K562 (cell line): Measurements from ENCODE around the gene MINK1. TPM values are rescaled to one million over a fixed set of nuclear protein-coding genes. Genes with fewer than 3 reads are reported as not detected.

Source experiments
- ATAC-seq: fragments of 200-7000 bp; cut with Tn5 transposase; 3 replicates; pipeline ENCODE4 v1.9.1; 2020; ENCODE audit warnings: moderate library complexity
- BruUV-seq: library from RNA; stranded (reverse); fragments of 400-500 nt; replicated peaks from 2 replicates; lab custom pipeline; 2021; lab: Mats Ljungman, UMichigan
- CTCF ChIA-PET: fragments of 300-600 bp; formaldehyde crosslinking; extraction: SDS; loops from one replicate; lab custom pipeline; 2021; ENCODE audit warnings: low intra/inter-chr PET ratio; lab: Yijun Ruan, JAX
- POLR2A ChIA-PET: fragments of 300-600, 350-650 bp; sonication (Branson Sonifier 250); formaldehyde crosslinking; extraction: SDS; loops from one replicate; lab custom pipeline; 2021; ENCODE audit warnings: antibody characterized with exemption, inconsistent platforms; lab: Yijun Ruan, JAX
- DNase-seq, 4 experiments: peaks; one replicate each; pipeline versions ENCODE4 v3.0.0 to v3.0.0-alpha.2; 2011 to 2018; ENCODE audit warnings: low spot score in 3 of 4, mixed read lengths in 3 of 4; ENCODE audit errors: extremely low read depth in 1 of 4
- FAIRE-seq: peaks from 2 replicates; lab custom pipeline; 2011; peaks lifted over from hg19 to GRCh38; lab: Jason Lieb, UNC
- H2AFZ ChIP-seq: 2 replicates; pipeline ENCODE4 v1.6.0; 2011; ENCODE audit warnings: low read depth, low read length, control low read depth, inconsistent platforms
- H3K27ac ChIP-seq: fragments of 200-600 bp; 3 replicates; pipeline ENCODE4 v1.8.0; 2011; ENCODE audit warnings: low read depth, mild to moderate bottlenecking, control low read depth, inconsistent platforms, low read length, moderate library complexity, mixed read lengths; ENCODE audit errors: extremely low read depth
- H3K27me3 ChIP-seq, 2 experiments: fragments of 300-600 bp in 1 of 2; 2 replicates in 1 of 2; 3 replicates in 1 of 2; pipeline versions ENCODE4 v1.6.0 to v1.8.0; 2011; ENCODE audit warnings: inconsistent platforms in 2 of 2, low read length in 2 of 2, mild to moderate bottlenecking in 1 of 2, mixed read lengths in 1 of 2, moderate library complexity in 1 of 2; ENCODE audit not compliant: control insufficient read depth in 2 of 2, insufficient read depth in 2 of 2
- H3K36me3 ChIP-seq: fragments of 300-600 bp; 3 replicates; pipeline ENCODE4 v1.8.0; 2011; ENCODE audit warnings: mild to moderate bottlenecking, low read length, inconsistent platforms; ENCODE audit not compliant: control insufficient read depth, insufficient read depth
- H3K4me1 ChIP-seq, 2 experiments: fragments of 200-600 bp in 1 of 2; replicated peaks in 1 of 2; 2 replicates in 1 of 2; 3 replicates in 1 of 2; pipeline versions ENCODE4 v1.5.1 to v1.8.0; 2011; ENCODE audit warnings: inconsistent platforms in 2 of 2, low read length in 2 of 2, mild to moderate bottlenecking in 1 of 2, mixed read lengths in 1 of 2, moderate library complexity in 1 of 2; ENCODE audit not compliant: control insufficient read depth in 2 of 2, insufficient read depth in 2 of 2
- H3K4me2 ChIP-seq: 2 replicates; pipeline ENCODE4 v1.6.1; 2011; ENCODE audit warnings: low read length, control low read depth, inconsistent platforms, mixed read lengths; ENCODE audit not compliant: insufficient read depth
- H3K4me3 ChIP-seq: fragments of 200-600 bp; sonication (generic), shearing (Covaris generic); 2 replicates; pipeline ENCODE4 v1.5.1; 2016; ENCODE audit warnings: control low read depth, inconsistent platforms
- H3K79me2 ChIP-seq: fragments of 200-600 bp; 3 replicates; pipeline ENCODE4 v1.8.0; 2011; ENCODE audit warnings: low read length, inconsistent platforms; ENCODE audit not compliant: control insufficient read depth, insufficient read depth
- H3K9ac ChIP-seq, 2 experiments: 2 replicates each; pipeline versions ENCODE4 v1.6.0 to v1.6.1; 2011; ENCODE audit warnings: low read depth in 2 of 2, low read length in 2 of 2, control low read depth in 1 of 2, inconsistent platforms in 1 of 2, mild to moderate bottlenecking in 1 of 2, mixed read lengths in 1 of 2; ENCODE audit not compliant: insufficient read depth in 1 of 2
- H3K9me1 ChIP-seq: one replicate; pipeline ENCODE4 v1.6.0; 2011; ENCODE audit warnings: inconsistent platforms, mild to moderate bottlenecking, low read length, moderate library complexity; ENCODE audit not compliant: control insufficient read depth, insufficient read depth
- H3K9me3 ChIP-seq: replicated peaks from 2 replicates; pipeline ENCODE4 v1.5.1; 2011; ENCODE audit warnings: low read depth, low read length, inconsistent platforms; ENCODE audit not compliant: control insufficient read depth, insufficient read depth
- H4K20me1 ChIP-seq: replicated peaks from 2 replicates; pipeline ENCODE4 v1.6.1; 2011; ENCODE audit warnings: low read length, inconsistent platforms, mixed read lengths; ENCODE audit not compliant: control insufficient read depth, insufficient read depth
- CBX1 ChIP-seq: sonication (generic); IDR thresholded peaks from 2 replicates; pipeline ENCODE4 v1.6.1; 2016; ENCODE audit warnings: antibody characterized with exemption, low read depth, mild to moderate bottlenecking
- ELF4 ChIP-seq: fragments of 450-650 bp; formaldehyde crosslinking; IDR thresholded peaks from 2 replicates; pipeline ENCODE4 v1.4.0; 2022; ENCODE audit warnings: missing genetic modification characterization
- FOSL1 ChIP-seq: fragments of 200-800 bp; sonication (Bioruptor generic); conservative IDR thresholded peaks from 2 replicates; pipeline ENCODE4 v1.6.1; 2016; ENCODE audit warnings: missing genetic modification characterization, missing compliant biosample characterization
- MBD2 ChIP-seq: sonication (generic); IDR thresholded peaks from 2 replicates; pipeline ENCODE4 v1.6.1; 2016; ENCODE audit warnings: low read depth, borderline replicate concordance
- MIER1 ChIP-seq: fragments of 450-650 bp; IDR thresholded peaks from 2 replicates; pipeline ENCODE4 v1.6.1; 2016; ENCODE audit warnings: antibody characterized with exemption, mild to moderate bottlenecking, low read depth
- POLR2A ChIP-seq: fragments of 450-650 bp; conservative IDR thresholded peaks from 2 replicates; pipeline ENCODE4 v1.6.1; 2016
- TAF7 ChIP-seq: fragments of 450-650 bp; IDR thresholded peaks from 2 replicates; pipeline ENCODE4 v1.6.1; 2016; ENCODE audit warnings: missing genetic modification characterization, missing compliant biosample characterization
- U2AF2 ChIP-seq: fragments of 200-400 bp; formaldehyde crosslinking; optimal IDR thresholded peaks from 2 replicates; pipeline ENCODE3; 2017; ENCODE audit warnings: low read depth, mild to moderate bottlenecking, low read length
- WGBS: fragments of 100-300 bp; shearing (Covaris generic); methylation state at CpG from one replicate; pipeline ENCODE4 v1.1.6; 2016; ENCODE audit warnings: low coverage, mixed read lengths; ENCODE audit not compliant: insufficient coverage; ENCODE audit errors: missing lambda C conversion rate; 5-methylcytosine and 5-hydroxymethylcytosine counted together
- in situ Hi-C: fragments of 300-500 bp; cut with MboI; formaldehyde crosslinking; loops from 4 replicates; pipeline ENCODE4 v1.15.0; 2018; ENCODE audit warnings: inconsistent platforms, mixed read lengths
- intact Hi-C: fragments of 100-400 bp; cut with micrococcal nuclease; formaldehyde crosslinking; loops from 2 replicates; pipeline ENCODE4 v1.14.2; 2022
- polyA plus RNA-seq, 8 experiments: library from polyadenylated mRNA; depleted of rRNA in 4 of 8; stranded (reverse) in 5 of 8; unstranded in 3 of 8; fragments of >200 nt; fragmentation: Nextera tagmentation in 2 of 8; fragmentation: Illumina TruSeq in 1 of 8; extraction: Ambion mirVana in 2 of 8; extraction: Trizol in 1 of 8; gene quantifications; 2 replicates each; pipeline versions ENCODE4 v1.2.1 to v1.2.3, GENCODE V29; 2011 to 2014; ENCODE audit warnings: inconsistent platforms in 1 of 8, missing spikeins in 1 of 8
- total RNA-seq, 7 experiments: library from RNA; depleted of rRNA in 6 of 7; stranded (reverse); fragments of >200 nt in 6 of 7; fragmentation: Illumina TruSeq in 2 of 7; extraction: Trizol in 2 of 7; gene quantifications; 2 replicates each; pipeline versions ENCODE4 v1.2.1 to v1.2.3, GENCODE V29; 2011 to 2021; ENCODE audit warnings: low replicate concordance in 1 of 7
- TF ChIP-seq, protein P1 (sequence below): sonication (generic); formaldehyde crosslinking; IDR thresholded peaks from 2 replicates; pipeline ENCODE4 v1.8.0; 2022; ENCODE audit warnings: missing genetic modification reagents, mild to moderate bottlenecking, borderline replicate concordance
- TF ChIP-seq, protein P2 (sequence below): fragments of 200-800 bp; sonication (Bioruptor generic); IDR thresholded peaks from 2 replicates; pipeline ENCODE4 v1.6.1; 2017; ENCODE audit warnings: missing genetic modification characterization, missing compliant biosample characterization
- TF ChIP-seq, protein P3 (sequence below): sonication (generic); formaldehyde crosslinking; IDR thresholded peaks from 2 replicates; pipeline ENCODE4 v1.8.0; 2022; ENCODE audit warnings: mild to moderate bottlenecking, missing genetic modification reagents
- TF ChIP-seq, protein P4 (sequence below): fragments of 450-650 bp; formaldehyde crosslinking; conservative IDR thresholded peaks from 2 replicates; pipeline ENCODE4 v1.4.0; 2022; ENCODE audit warnings: mild to moderate bottlenecking, missing genetic modification characterization
- TF ChIP-seq, protein P5 (sequence below): fragments of 250-450 bp; sonication (Bioruptor Pico); IDR thresholded peaks from 2 replicates; pipeline ENCODE4 v1.8.0; 2022; ENCODE audit warnings: inconsistent platforms, mild to moderate bottlenecking, moderate library complexity, borderline replicate concordance

Gene MINK1
- total and polyA plus RNA-seq, 9 of the 15 experiments (the other 6 are each of a cell fraction or from before 2014, with no cell fraction given) = 0.11 to 54.2 (median 14.9) TPM

DNA sequence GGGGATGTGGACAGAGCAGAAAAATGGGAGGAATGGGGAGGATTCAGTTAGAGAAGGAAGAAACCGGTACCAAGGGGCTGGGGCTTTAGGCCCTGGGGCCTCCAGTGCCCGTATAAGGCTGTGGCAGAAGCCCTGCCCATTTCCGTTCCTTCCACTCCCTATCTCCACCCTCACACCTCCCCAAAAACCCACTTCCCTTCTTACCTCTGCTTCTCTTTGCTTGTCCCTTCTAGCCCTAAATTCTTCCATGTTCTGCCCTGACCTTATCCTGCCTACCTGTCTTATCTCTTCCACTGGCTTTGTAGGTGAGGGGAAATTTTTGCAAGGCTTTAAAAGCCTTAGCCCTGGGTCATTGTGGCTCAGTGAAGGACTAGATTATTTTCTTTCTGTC is 111.0 kb downstream of the MINK1 start (continued):
- TF ChIP-seq, protein P1, sequence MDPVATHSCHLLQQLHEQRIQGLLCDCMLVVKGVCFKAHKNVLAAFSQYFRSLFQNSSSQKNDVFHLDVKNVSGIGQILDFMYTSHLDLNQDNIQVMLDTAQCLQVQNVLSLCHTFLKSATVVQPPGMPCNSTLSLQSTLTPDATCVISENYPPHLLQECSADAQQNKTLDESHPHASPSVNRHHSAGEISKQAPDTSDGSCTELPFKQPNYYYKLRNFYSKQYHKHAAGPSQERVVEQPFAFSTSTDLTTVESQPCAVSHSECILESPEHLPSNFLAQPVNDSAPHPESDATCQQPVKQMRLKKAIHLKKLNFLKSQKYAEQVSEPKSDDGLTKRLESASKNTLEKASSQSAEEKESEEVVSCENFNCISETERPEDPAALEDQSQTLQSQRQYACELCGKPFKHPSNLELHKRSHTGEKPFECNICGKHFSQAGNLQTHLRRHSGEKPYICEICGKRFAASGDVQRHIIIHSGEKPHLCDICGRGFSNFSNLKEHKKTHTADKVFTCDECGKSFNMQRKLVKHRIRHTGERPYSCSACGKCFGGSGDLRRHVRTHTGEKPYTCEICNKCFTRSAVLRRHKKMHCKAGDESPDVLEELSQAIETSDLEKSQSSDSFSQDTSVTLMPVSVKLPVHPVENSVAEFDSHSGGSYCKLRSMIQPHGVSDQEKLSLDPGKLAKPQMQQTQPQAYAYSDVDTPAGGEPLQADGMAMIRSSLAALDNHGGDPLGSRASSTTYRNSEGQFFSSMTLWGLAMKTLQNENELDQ (CRISPR knock-in tag) = no peak
- TF ChIP-seq, protein P2, sequence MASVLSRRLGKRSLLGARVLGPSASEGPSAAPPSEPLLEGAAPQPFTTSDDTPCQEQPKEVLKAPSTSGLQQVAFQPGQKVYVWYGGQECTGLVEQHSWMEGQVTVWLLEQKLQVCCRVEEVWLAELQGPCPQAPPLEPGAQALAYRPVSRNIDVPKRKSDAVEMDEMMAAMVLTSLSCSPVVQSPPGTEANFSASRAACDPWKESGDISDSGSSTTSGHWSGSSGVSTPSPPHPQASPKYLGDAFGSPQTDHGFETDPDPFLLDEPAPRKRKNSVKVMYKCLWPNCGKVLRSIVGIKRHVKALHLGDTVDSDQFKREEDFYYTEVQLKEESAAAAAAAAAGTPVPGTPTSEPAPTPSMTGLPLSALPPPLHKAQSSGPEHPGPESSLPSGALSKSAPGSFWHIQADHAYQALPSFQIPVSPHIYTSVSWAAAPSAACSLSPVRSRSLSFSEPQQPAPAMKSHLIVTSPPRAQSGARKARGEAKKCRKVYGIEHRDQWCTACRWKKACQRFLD (CRISPR knock-in tag) = no peak
- TF ChIP-seq ELF4 (CRISPR knock-in tag) = peak; percentile 43; the same call in 1 of the 2 replicates

DNA sequence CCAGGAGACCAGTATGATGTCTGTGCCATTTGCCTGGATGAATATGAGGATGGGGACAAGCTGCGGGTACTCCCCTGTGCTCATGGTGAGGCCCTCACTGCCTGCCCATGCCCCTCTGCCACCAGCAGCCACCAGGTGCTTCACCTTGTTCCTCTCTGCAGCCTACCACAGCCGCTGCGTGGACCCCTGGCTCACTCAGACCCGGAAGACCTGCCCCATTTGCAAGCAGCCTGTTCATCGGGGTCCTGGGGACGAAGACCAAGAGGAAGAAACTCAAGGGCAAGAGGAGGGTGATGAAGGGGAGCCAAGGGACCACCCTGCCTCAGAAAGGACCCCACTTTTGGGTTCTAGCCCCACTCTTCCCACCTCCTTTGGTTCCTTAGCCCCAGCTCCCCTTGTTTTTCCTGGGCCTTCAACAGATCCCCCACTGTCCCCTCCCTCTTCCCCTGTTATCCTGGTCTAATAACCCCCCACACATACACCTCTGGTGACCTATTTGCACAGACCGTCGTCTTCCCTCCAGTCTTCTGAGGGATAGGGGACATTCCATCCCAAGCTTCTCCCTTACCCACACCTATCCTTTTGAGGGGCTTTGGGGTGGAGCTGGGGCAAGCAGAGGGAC is 111.5 kb downstream of the MINK1 start:
- ATAC-seq (no peak), FAIRE-seq (no peak), DNase-seq (no peak)
- peaks cover 22% of the 10 kb centered on the region for H4K20me1 ChIP-seq
- 34% methylated on average over 3 of the region's 8 CpGs for WGBS
- H3K27ac ChIP-seq = peak overlapping the region; percentile 79
- no TSS peak for BruUV-seq
- no peaks in the 10 kb centered on the region for H3K9me3 ChIP-seq
- H3K4me1 ChIP-seq = peaks cover 20 to 28% of the 10 kb centered on the region in 2 experiments; a peak in 4 of 5 replicates
- ChIA-PET CTCF (no interaction called here), POLR2A (interaction anchor here (0.6 to 1.6 kb wide), 4 partner anchors 18 to 53 kb away, joined by 3 read pairs; partner anchors contain the start of genes INCA1 and KIF1C)
- no peaks in the 10 kb centered on the region for H3K27me3 ChIP-seq
- peak overlapping the region; percentile 30 to 73; a peak in 3 of 4 replicates for H3K9ac ChIP-seq
- intact Hi-C loops (loop anchor here (1.0 kb wide), 1 partner anchor 23 kb away; the partner anchor contains the start of gene SPAG7), in situ Hi-C loops (no loop called here)
- H3K36me3 ChIP-seq = peaks cover 65% of the 10 kb centered on the region
- no peak overlapping the region for H3K4me3 ChIP-seq
- no peaks in the 10 kb centered on the region for H3K9me1 ChIP-seq
- H3K4me2 ChIP-seq = peak overlapping the region; percentile 93
- no peak overlapping the region for H2AFZ ChIP-seq
- H3K79me2 ChIP-seq = peaks cover 80% of the 10 kb centered on the region
- TF ChIP-seq U2AF2 = no peak
- peak; percentile 29 for TF ChIP-seq CBX1
- TF ChIP-seq, protein P3, sequence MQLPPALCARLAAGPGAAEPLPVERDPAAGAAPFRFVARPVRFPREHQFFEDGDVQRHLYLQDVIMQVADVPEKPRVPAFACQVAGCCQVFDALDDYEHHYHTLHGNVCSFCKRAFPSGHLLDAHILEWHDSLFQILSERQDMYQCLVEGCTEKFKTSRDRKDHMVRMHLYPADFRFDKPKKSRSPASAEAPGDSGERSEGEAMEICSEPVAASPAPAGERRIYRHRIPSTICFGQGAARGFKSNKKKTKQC = no peak
- TF ChIP-seq FOSL1 (tag) = no peak
- peak; percentile 86 for TF ChIP-seq POLR2A
- TF ChIP-seq, protein P4, sequence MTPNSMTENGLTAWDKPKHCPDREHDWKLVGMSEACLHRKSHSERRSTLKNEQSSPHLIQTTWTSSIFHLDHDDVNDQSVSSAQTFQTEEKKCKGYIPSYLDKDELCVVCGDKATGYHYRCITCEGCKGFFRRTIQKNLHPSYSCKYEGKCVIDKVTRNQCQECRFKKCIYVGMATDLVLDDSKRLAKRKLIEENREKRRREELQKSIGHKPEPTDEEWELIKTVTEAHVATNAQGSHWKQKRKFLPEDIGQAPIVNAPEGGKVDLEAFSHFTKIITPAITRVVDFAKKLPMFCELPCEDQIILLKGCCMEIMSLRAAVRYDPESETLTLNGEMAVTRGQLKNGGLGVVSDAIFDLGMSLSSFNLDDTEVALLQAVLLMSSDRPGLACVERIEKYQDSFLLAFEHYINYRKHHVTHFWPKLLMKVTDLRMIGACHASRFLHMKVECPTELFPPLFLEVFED (CRISPR knock-in tag) = peak; percentile 84
- 0 out of 2 replicates have a peak, but pooled peaks have one; percentile 12 for TF ChIP-seq MBD2
- no peak for TF ChIP-seq MIER1
- TF ChIP-seq, protein P5, sequence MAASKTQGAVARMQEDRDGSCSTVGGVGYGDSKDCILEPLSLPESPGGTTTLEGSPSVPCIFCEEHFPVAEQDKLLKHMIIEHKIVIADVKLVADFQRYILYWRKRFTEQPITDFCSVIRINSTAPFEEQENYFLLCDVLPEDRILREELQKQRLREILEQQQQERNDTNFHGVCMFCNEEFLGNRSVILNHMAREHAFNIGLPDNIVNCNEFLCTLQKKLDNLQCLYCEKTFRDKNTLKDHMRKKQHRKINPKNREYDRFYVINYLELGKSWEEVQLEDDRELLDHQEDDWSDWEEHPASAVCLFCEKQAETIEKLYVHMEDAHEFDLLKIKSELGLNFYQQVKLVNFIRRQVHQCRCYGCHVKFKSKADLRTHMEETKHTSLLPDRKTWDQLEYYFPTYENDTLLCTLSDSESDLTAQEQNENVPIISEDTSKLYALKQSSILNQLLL (CRISPR knock-in tag) = no peak
- no peak for TF ChIP-seq TAF7 (tag)
